GM12801 (cell line): ENCODE data around the gene TAF11L10.
"Not testable (repeated sequence)": the region's sequence is repeated elsewhere in the genome, so short reads cannot be mapped to it uniquely, and the experiment has no call there.

Experiments
- CTCF ChIP-seq: IDR thresholded peaks from one replicate; pipeline ENCODE4 v1.5.1; 2011; ENCODE audit warnings: control low read depth; ENCODE audit not compliant: insufficient read length; ENCODE audit errors: extremely low read depth

TAF11L10 gene

GRCh38 chr5:17597728-17598127 is at the start of gene TAF11L10:
TSS of gene TAF11L10 (minus strand) at chr5:17597828.
- TF ChIP-seq CTCF = not testable (repeated sequence)

GRCh38 chr5:17634160-17634559 is 36.5 kb upstream of the TAF11L10 start, which contains the start of gene TAF11L14:
TSS of gene TAF11L14 (plus strand) at chr5:17634460.
- no peak for TF ChIP-seq CTCF

GRCh38 chr5:17631788-17632187 is 34.2 kb upstream of the TAF11L10 start, which contains the start of gene TAF11L13:
TSS of gene TAF11L13 (plus strand) at chr5:17632088.
- not testable (repeated sequence) for TF ChIP-seq CTCF

GRCh38 chr5:17625686-17626085 is 28.1 kb upstream of the TAF11L10 start:
- TF ChIP-seq CTCF = no peak

GRCh38 chr5:17620627-17621026 is 23.0 kb upstream of the TAF11L10 start:
- TF ChIP-seq CTCF = no peak

- TF ChIP-seq CTCF = no peak
Measured at GRCh38 chr5:17619354-17619753, 21.7 kb upstream of the TAF11L10 start.

- TF ChIP-seq CTCF = no peak
Measured at GRCh38 chr5:17614872-17615605, 17.4 kb upstream of the TAF11L10 start.
